HEK293 (cell line): ENCODE data around the gene SIL1.
A peak's percentile ranks its signal among the peaks of the same experiment; 100 is the strongest.

Source experiments
- CTCF ChIA-PET: fragments of 350-600 bp; formaldehyde crosslinking; extraction: SDS; loops from one replicate; lab custom pipeline; 2021; ENCODE audit warnings: antibody characterized with exemption; lab: Yijun Ruan, JAX
- POLR2A ChIA-PET: fragments of 300-600 bp; formaldehyde crosslinking; extraction: SDS; loops from one replicate; lab custom pipeline; 2020; ENCODE audit warnings: antibody characterized with exemption, inconsistent platforms; lab: Yijun Ruan, JAX
- H3K27ac ChIP-seq: fragments of 200-500 bp; sonication (Bioruptor generic); 2 replicates; pipeline ENCODE4 v1.5.1; 2014; ENCODE audit warnings: low read depth, low read length, control low read depth, inconsistent platforms; ENCODE audit errors: extremely low read depth
- H3K36me3 ChIP-seq, 2 experiments: fragments of 200-500 bp in 1 of 2; sonication (Bioruptor generic) in 1 of 2; 1 replicate in 1 of 2; 2 replicates in 1 of 2; pipeline ENCODE4 v1.5.1; 2014 to 2017; ENCODE audit warnings: inconsistent platforms in 2 of 2, low read length in 2 of 2; ENCODE audit not compliant: control insufficient read depth in 2 of 2, insufficient read depth in 1 of 2
- H3K4me1 ChIP-seq: fragments of 200-500 bp; sonication (Bioruptor generic); 2 replicates; pipeline ENCODE4 v1.5.1; 2014; ENCODE audit warnings: mild to moderate bottlenecking, low read length, inconsistent platforms; ENCODE audit not compliant: control insufficient read depth, insufficient read depth
- H3K4me3 ChIP-seq: 2 replicates; pipeline ENCODE4 v1.5.1; 2011; ENCODE audit warnings: low read depth, mild to moderate bottlenecking, control low read depth, low read length, moderate library complexity
- H3K9me3 ChIP-seq: fragments of 200-500 bp; sonication (Bioruptor generic); 2 replicates; pipeline ENCODE4 v1.5.1; 2014; ENCODE audit warnings: low read depth, low read length, inconsistent platforms; ENCODE audit not compliant: control insufficient read depth, insufficient read depth
- HOXA7 ChIP-seq: sonication (generic); formaldehyde crosslinking; IDR thresholded peaks from 2 replicates; pipeline ENCODE4 v1.8.1; 2022; ENCODE audit warnings: missing genetic modification reagents, borderline replicate concordance
- PRDM4 ChIP-seq: fragments of 450-650 bp; formaldehyde crosslinking; IDR thresholded peaks from 2 replicates; pipeline ENCODE4 v1.5.1; 2017; ENCODE audit warnings: missing biosample characterization, missing genetic modification characterization
- TSHZ1 ChIP-seq: fragments of 450-650 bp; formaldehyde crosslinking; IDR thresholded peaks from 2 replicates; pipeline ENCODE4 v1.5.1; 2016; ENCODE audit warnings: missing biosample characterization, missing genetic modification characterization, borderline replicate concordance
- WT1 ChIP-seq: fragments of 450-650 bp; formaldehyde crosslinking; IDR thresholded peaks from 2 replicates; pipeline ENCODE4 v1.5.1; 2016; ENCODE audit warnings: missing biosample characterization, missing genetic modification characterization
- ZNF10 ChIP-seq: fragments of 450-650 bp; formaldehyde crosslinking; IDR thresholded peaks from 2 replicates; pipeline ENCODE4 v1.5.1; 2017; ENCODE audit warnings: missing biosample characterization, missing genetic modification characterization
- ZNF121 ChIP-seq: fragments of 450-650 bp; formaldehyde crosslinking; IDR thresholded peaks from 2 replicates; pipeline ENCODE4 v1.5.1; 2016; ENCODE audit warnings: missing biosample characterization, missing genetic modification characterization
- ZNF138 ChIP-seq: fragments of 450-650 bp; formaldehyde crosslinking; IDR thresholded peaks from 2 replicates; pipeline ENCODE4 v1.5.1; 2016; ENCODE audit warnings: missing biosample characterization, missing genetic modification characterization, borderline replicate concordance
- ZNF148 ChIP-seq: fragments of 450-650 bp; formaldehyde crosslinking; IDR thresholded peaks from 2 replicates; pipeline ENCODE4 v1.5.0; 2017; ENCODE audit warnings: missing biosample characterization, missing genetic modification characterization, borderline replicate concordance
- ZNF175 ChIP-seq: fragments of 450-650 bp; formaldehyde crosslinking; IDR thresholded peaks from 2 replicates; pipeline ENCODE4 v1.5.1; 2016; ENCODE audit warnings: missing biosample characterization, missing genetic modification characterization
- ZNF184 ChIP-seq: fragments of 450-650 bp; IDR thresholded peaks from 2 replicates; pipeline ENCODE4 v1.5.1; 2018; ENCODE audit warnings: missing biosample characterization, mild to moderate bottlenecking, missing genetic modification characterization
- ZNF280C ChIP-seq: fragments of 450-650 bp; formaldehyde crosslinking; IDR thresholded peaks from 2 replicates; pipeline ENCODE4 v1.5.1; 2016; ENCODE audit warnings: missing biosample characterization, missing genetic modification characterization
- ZNF514 ChIP-seq: fragments of 450-650 bp; formaldehyde crosslinking; IDR thresholded peaks from 2 replicates; pipeline ENCODE4 v1.5.1; 2016; ENCODE audit warnings: missing biosample characterization, missing genetic modification characterization
- ZNF555 ChIP-seq: fragments of 450-650 bp; formaldehyde crosslinking; conservative IDR thresholded peaks from 2 replicates; pipeline ENCODE4 v1.5.1; 2017; ENCODE audit warnings: missing biosample characterization, mild to moderate bottlenecking, missing genetic modification characterization, inconsistent platforms
- ZNF596 ChIP-seq: fragments of 450-650 bp; IDR thresholded peaks from 2 replicates; pipeline ENCODE4 v1.5.0; 2018; ENCODE audit warnings: missing biosample characterization, mild to moderate bottlenecking, missing genetic modification characterization, moderate library complexity
- ZNF645 ChIP-seq: fragments of 450-650 bp; formaldehyde crosslinking; IDR thresholded peaks from 2 replicates; pipeline ENCODE4; 2016; ENCODE audit warnings: missing biosample characterization, missing genetic modification characterization
- ZNF776 ChIP-seq: fragments of 450-650 bp; formaldehyde crosslinking; IDR thresholded peaks from 2 replicates; pipeline ENCODE4 v1.5.0; 2017; ENCODE audit warnings: missing biosample characterization, missing genetic modification characterization, borderline replicate concordance
- ZNF792 ChIP-seq: fragments of 450-650 bp; formaldehyde crosslinking; IDR thresholded peaks from 2 replicates; pipeline ENCODE4 v1.5.1; 2016; ENCODE audit warnings: missing biosample characterization, missing genetic modification characterization
- ZNF843 ChIP-seq: fragments of 450-650 bp; formaldehyde crosslinking; IDR thresholded peaks from 2 replicates; pipeline ENCODE4 v1.5.1; 2016; ENCODE audit warnings: missing biosample characterization, missing genetic modification characterization
- ZSCAN4 ChIP-seq: fragments of 450-650 bp; formaldehyde crosslinking; IDR thresholded peaks from 2 replicates; pipeline ENCODE4 v1.5.1; 2017; ENCODE audit warnings: missing biosample characterization, missing genetic modification characterization

The SIL1 gene

GRCh38 chr5:139226131-139226530 lies 28.0 kb upstream of the SIL1 start:
- TF ChIP-seq ZNF10 (peak; percentile 73), HOXA7 (CRISPR knock-in tag) (no peak), PRDM4 (tag by site-specific recombination) (0 out of 2 replicates have a peak, but pooled peaks have one; percentile 44)
- no peak overlapping the region for H3K27ac ChIP-seq
- no peak overlapping the region for H3K4me3 ChIP-seq
- no peaks in the 10 kb centered on the region for H3K9me3 ChIP-seq
- no peaks in the 10 kb centered on the region; a peak in 1 of 3 replicates for H3K36me3 ChIP-seq
- POLR2A ChIA-PET = no interaction called here
- CTCF ChIA-PET = no interaction called here
- no peaks in the 10 kb centered on the region; the same call in 1 of the 2 replicates for H3K4me1 ChIP-seq

- POLR2A ChIA-PET = no interaction called here
- TF ChIP-seq TSHZ1 (no peak), ZNF792 (tag by site-specific recombination) (no peak), ZNF148 (tag by site-specific recombination) (no peak), ZNF138 (no peak), ZNF596 (no peak), ZNF514 (tag by site-specific recombination) (no peak), ZNF184 (tag by site-specific recombination) (no peak), ZNF555 (tag by site-specific recombination) (no peak), ZNF645 (tag by site-specific recombination) (no peak), ZNF175 (tag by site-specific recombination) (no peak), ZNF121 (tag by site-specific recombination) (no peak), WT1 (tag by site-specific recombination) (no peak), ZSCAN4 (tag by site-specific recombination) (no peak), ZNF776 (tag by site-specific recombination) (no peak), ZNF280C (tag by site-specific recombination) (no peak), ZNF843 (tag by site-specific recombination) (no peak)
Measured at GRCh38 chr5:139223481-139223880, 25.3 kb upstream of the SIL1 start.

More at GRCh38 chr5:139223481-139223880, 25.3 kb upstream of the SIL1 start:
- Histone ChIP-seq H3K36me3 (no peaks in the 10 kb centered on the region; a peak in 1 of 3 replicates), H3K4me3 (no peak overlapping the region), H3K4me1 (no peaks in the 10 kb centered on the region; the same call in 1 of the 2 replicates), H3K27ac (no peak overlapping the region), H3K9me3 (no peaks in the 10 kb centered on the region)
- CTCF ChIA-PET = no interaction called here
